Karpas-422 (cell line): Measurements from ENCODE around the gene RAMP1. TPM values are rescaled to one million over a fixed set of nuclear protein-coding genes. Genes with fewer than 3 reads are reported as not detected.

ENCODE experiments used
- DNase-seq: peaks from one replicate; pipeline ENCODE4 v3.0.0-alpha.2; 2015
- H2AFZ ChIP-seq: fragments of 200-600 bp; sonication (generic); 2 replicates; pipeline ENCODE4 v1.6.1; 2014; ENCODE audit warnings: antibody characterized with exemption, low read length, mixed read lengths
- H3K27ac ChIP-seq: fragments of 200-600 bp; sonication (generic); 2 replicates; pipeline ENCODE4 v1.5.1; 2014; ENCODE audit warnings: mild to moderate bottlenecking, low read length, moderate library complexity
- H3K27me3 ChIP-seq: fragments of 200-600 bp; sonication (generic); 2 replicates; pipeline ENCODE4 v1.6.1; 2014; ENCODE audit warnings: low read length, mixed read lengths
- H3K36me3 ChIP-seq: fragments of 200-600 bp; sonication (generic); 2 replicates; pipeline ENCODE4 v1.6.1; 2014; ENCODE audit warnings: low read length, mixed read lengths; ENCODE audit not compliant: insufficient read depth
- H3K4me1 ChIP-seq: fragments of 200-600 bp; sonication (generic); 2 replicates; pipeline ENCODE4 v1.6.1; 2014; ENCODE audit warnings: mild to moderate bottlenecking, low read length, mixed read lengths
- H3K4me2 ChIP-seq: fragments of 200-600 bp; sonication (generic); 2 replicates; pipeline ENCODE4 v1.6.1; 2014; ENCODE audit warnings: low read length, low read depth, mild to moderate bottlenecking; ENCODE audit not compliant: poor library complexity, severe bottlenecking
- H3K4me3 ChIP-seq: fragments of 200-600 bp; sonication (generic); 2 replicates; pipeline ENCODE4 v1.5.1; 2014; ENCODE audit warnings: mild to moderate bottlenecking, antibody characterized with exemption, low read length, mixed read lengths
- H3K79me2 ChIP-seq: fragments of 200-600 bp; sonication (generic); 2 replicates; pipeline ENCODE4 v1.6.1; 2014; ENCODE audit warnings: mild to moderate bottlenecking, low read length, mixed read lengths
- H3K9ac ChIP-seq: fragments of 200-600 bp; sonication (generic); 2 replicates; pipeline ENCODE4 v1.6.0; 2014; ENCODE audit warnings: low read length
- H3K9me2 ChIP-seq: fragments of 200-600 bp; sonication (generic), shearing (Covaris generic); replicated peaks from 2 replicates; pipeline ENCODE4 v1.6.0; 2014; ENCODE audit warnings: mild to moderate bottlenecking, low read length, moderate library complexity; ENCODE audit not compliant: insufficient read depth
- H3K9me3 ChIP-seq: fragments of 300-700, 200-600 bp; sonication (generic); 2 replicates; pipeline ENCODE4 v1.6.1; 2014; ENCODE audit warnings: low read length, mixed read lengths
- H4K20me1 ChIP-seq: fragments of 200-600 bp; sonication (generic); 2 replicates; pipeline ENCODE4 v1.6.1; 2014; ENCODE audit warnings: mild to moderate bottlenecking, antibody characterized with exemption, low read length, low read depth; ENCODE audit not compliant: insufficient read depth
- total RNA-seq: library from RNA; depleted of rRNA; stranded (reverse); fragments of >200 nt; shearing (Covaris generic); gene quantifications from 2 replicates; pipeline ENCODE4 v1.2.3, GENCODE V29; 2014; ENCODE audit warnings: low replicate concordance; rRNA removed

Gene RAMP1
- total RNA-seq = not detected in 2 replicates

GRCh38 chr2:237859533-237860272, at the start of gene RAMP1:
Gene RAMP1, plus strand, starts transcription at chr2:237859623. Its CDS starts 53 bp downstream, at chr2:237859676.
- Histone ChIP-seq H3K4me2 (no peak within 1 kb of the TSS), H3K4me3 (no peak within 1 kb of the TSS), H3K27me3 (no peaks in the 10 kb centered on the region), H3K9ac (no peak within 1 kb of the TSS), H3K36me3 (no peaks in the 10 kb centered on the region), H4K20me1 (no peaks in the 10 kb centered on the region), H3K9me2 (no peaks in the 10 kb centered on the region), H3K9me3 (no peaks in the 10 kb centered on the region), H3K4me1 (no peaks in the 10 kb centered on the region), H3K79me2 (no peaks in the 10 kb centered on the region), H2AFZ (no peak within 1 kb of the TSS), H3K27ac (no peak within 1 kb of the TSS)
- no peak for DNase-seq

GRCh38 chr2:237815637-237816036, 43.8 kb upstream of the RAMP1 start:
- H3K9me3 ChIP-seq = no peaks in the 10 kb centered on the region
- no peaks in the 10 kb centered on the region for H3K9me2 ChIP-seq
- H4K20me1 ChIP-seq = no peaks in the 10 kb centered on the region
- DNase-seq = no peak
- H3K4me2 ChIP-seq = no peak overlapping the region
- no peak overlapping the region for H3K4me3 ChIP-seq
- H3K27ac ChIP-seq = no peak overlapping the region
- no peaks in the 10 kb centered on the region for H3K79me2 ChIP-seq
- H3K27me3 ChIP-seq = no peaks in the 10 kb centered on the region
- H2AFZ ChIP-seq = no peak overlapping the region
- H3K9ac ChIP-seq = no peak overlapping the region
- H3K36me3 ChIP-seq = no peaks in the 10 kb centered on the region
- no peaks in the 10 kb centered on the region for H3K4me1 ChIP-seq

GRCh38 chr2:237816531-237816930, 42.9 kb upstream of the RAMP1 start:
- Histone ChIP-seq H3K36me3 (no peaks in the 10 kb centered on the region), H3K79me2 (no peaks in the 10 kb centered on the region), H3K27me3 (no peaks in the 10 kb centered on the region), H4K20me1 (no peaks in the 10 kb centered on the region), H3K9me2 (no peaks in the 10 kb centered on the region), H3K9me3 (no peaks in the 10 kb centered on the region), H3K4me1 (no peaks in the 10 kb centered on the region), H3K27ac (no peak overlapping the region), H3K4me2 (no peak overlapping the region), H3K9ac (no peak overlapping the region), H3K4me3 (no peak overlapping the region), H2AFZ (no peak overlapping the region)
- DNase-seq = no peak

GRCh38 chr2:237818066-237818473, 41.4 kb upstream of the RAMP1 start:
- Histone ChIP-seq H2AFZ (no peak overlapping the region), H3K27me3 (no peaks in the 10 kb centered on the region), H3K9ac (no peak overlapping the region), H4K20me1 (no peaks in the 10 kb centered on the region), H3K4me2 (no peak overlapping the region), H3K4me3 (no peak overlapping the region), H3K36me3 (no peaks in the 10 kb centered on the region), H3K9me3 (no peaks in the 10 kb centered on the region), H3K4me1 (no peaks in the 10 kb centered on the region), H3K27ac (no peak overlapping the region), H3K79me2 (no peaks in the 10 kb centered on the region), H3K9me2 (no peaks in the 10 kb centered on the region)
- DNase-seq = no peak

GRCh38 chr2:237819231-237819630, 40.2 kb upstream of the RAMP1 start:
- Histone ChIP-seq H3K9me3 (no peaks in the 10 kb centered on the region), H2AFZ (no peak overlapping the region), H3K36me3 (no peaks in the 10 kb centered on the region), H3K9ac (no peak overlapping the region), H3K79me2 (no peaks in the 10 kb centered on the region), H3K27ac (no peak overlapping the region), H3K9me2 (no peaks in the 10 kb centered on the region), H3K4me1 (no peaks in the 10 kb centered on the region), H3K27me3 (no peaks in the 10 kb centered on the region), H3K4me3 (no peak overlapping the region), H4K20me1 (no peaks in the 10 kb centered on the region), H3K4me2 (no peak overlapping the region)
- no peak for DNase-seq

- no peaks in the 10 kb centered on the region for H3K9me2 ChIP-seq
- no peak for DNase-seq
- H2AFZ ChIP-seq = no peak overlapping the region
- no peak overlapping the region for H3K27ac ChIP-seq
- H3K36me3 ChIP-seq = no peaks in the 10 kb centered on the region
- H3K4me3 ChIP-seq = no peak overlapping the region
- H3K79me2 ChIP-seq = no peaks in the 10 kb centered on the region
- no peaks in the 10 kb centered on the region for H3K4me1 ChIP-seq
- no peaks in the 10 kb centered on the region for H3K27me3 ChIP-seq
- H3K9ac ChIP-seq = no peak overlapping the region
- H3K4me2 ChIP-seq = no peak overlapping the region
- H3K9me3 ChIP-seq = no peaks in the 10 kb centered on the region
- H4K20me1 ChIP-seq = no peaks in the 10 kb centered on the region
Observed at GRCh38 chr2:237820421-237820820, 39.0 kb upstream of the RAMP1 start.

- H4K20me1 ChIP-seq = no peaks in the 10 kb centered on the region
- no peak overlapping the region for H3K27ac ChIP-seq
- H3K79me2 ChIP-seq = no peaks in the 10 kb centered on the region
- H3K4me1 ChIP-seq = no peaks in the 10 kb centered on the region
- no peak overlapping the region for H3K4me2 ChIP-seq
- no peaks in the 10 kb centered on the region for H3K36me3 ChIP-seq
- no peak overlapping the region for H3K4me3 ChIP-seq
- DNase-seq = no peak
- H3K9ac ChIP-seq = no peak overlapping the region
- H3K9me3 ChIP-seq = no peaks in the 10 kb centered on the region
- H3K27me3 ChIP-seq = no peaks in the 10 kb centered on the region
- H3K9me2 ChIP-seq = no peaks in the 10 kb centered on the region
- H2AFZ ChIP-seq = no peak overlapping the region
Observed at GRCh38 chr2:237823544-237823943, 35.9 kb upstream of the RAMP1 start.

GRCh38 chr2:237824085-237824484, 35.3 kb upstream of the RAMP1 start:
- no peak overlapping the region for H3K4me3 ChIP-seq
- no peak overlapping the region for H2AFZ ChIP-seq
- no peaks in the 10 kb centered on the region for H3K79me2 ChIP-seq
- no peaks in the 10 kb centered on the region for H3K9me3 ChIP-seq
- no peaks in the 10 kb centered on the region for H3K27me3 ChIP-seq
- H4K20me1 ChIP-seq = no peaks in the 10 kb centered on the region
- H3K4me1 ChIP-seq = no peaks in the 10 kb centered on the region
- no peaks in the 10 kb centered on the region for H3K36me3 ChIP-seq
- H3K9me2 ChIP-seq = no peaks in the 10 kb centered on the region
- no peak overlapping the region for H3K27ac ChIP-seq
- no peak overlapping the region for H3K9ac ChIP-seq
- DNase-seq = no peak
- no peak overlapping the region for H3K4me2 ChIP-seq
